GM19324 (cell line): ENCODE results near the gene NT5DC1.

Experiments
- ATAC-seq: cut with Tn5 transposase; IDR thresholded peaks from one replicate; pipeline ENCODE4 v1.9.1; 2021; ENCODE audit warnings: mild to moderate bottlenecking, moderate library complexity; ENCODE audit not compliant: unreplicated experiment, low FRiP score

NT5DC1 gene

GRCh38 chr6:116229287-116229913, 128.7 kb downstream of the NT5DC1 start:
- ATAC-seq = no peak

- no peak for ATAC-seq
These were observed 134.0 kb downstream of the NT5DC1 start for GRCh38 chr6:116234689-116235088.

GRCh38 chr6:116238083-116238482, 137.4 kb downstream of the NT5DC1 start:
- ATAC-seq = no peak

- no peak for ATAC-seq
These were observed 138.6 kb downstream of the NT5DC1 start for GRCh38 chr6:116239256-116239655.

GRCh38 chr6:116239856-116240255, 139.2 kb downstream of the NT5DC1 start:
- ATAC-seq = no peak

- no peak for ATAC-seq
These were observed 143.6 kb downstream of the NT5DC1 start for GRCh38 chr6:116244284-116244683.

GRCh38 chr6:116246089-116246488, 145.4 kb downstream of the NT5DC1 start:
- ATAC-seq = no peak

- ATAC-seq = no peak
These were observed 146.6 kb downstream of the NT5DC1 start for GRCh38 chr6:116247285-116247684.

GRCh38 chr6:116248577-116248976, 147.9 kb downstream of the NT5DC1 start:
- no peak for ATAC-seq

- ATAC-seq = no peak
These were observed 151.1 kb downstream of the NT5DC1 start for GRCh38 chr6:116251568-116252384.

GRCh38 chr6:116253188-116253504, 152.5 kb downstream of the NT5DC1 start:
- ATAC-seq = no peak

- ATAC-seq = peak; percentile 100
These were observed 153.0 kb downstream of the NT5DC1 start, which contains the start of gene TSPYL4 for GRCh38 chr6:116253505-116254296. TSS of gene TSPYL4 (minus strand) at chr6:116254075. CDS start at chr6:116254008, 67 bp downstream.

GRCh38 chr6:116254297-116255056, 153.8 kb downstream of the NT5DC1 start:
- peak; percentile 23 for ATAC-seq

GRCh38 chr6:116255246-116255800, 154.7 kb downstream of the NT5DC1 start:
- ATAC-seq = no peak

GRCh38 chr6:116256694-116257093, 156.0 kb downstream of the NT5DC1 start:
- no peak for ATAC-seq

- ATAC-seq = no peak
These were observed 157.9 kb downstream of the NT5DC1 start for GRCh38 chr6:116258520-116258919.

- no peak for ATAC-seq
These were observed 162.7 kb downstream of the NT5DC1 start for GRCh38 chr6:116263353-116263752.

- ATAC-seq = no peak
These were observed 164.6 kb downstream of the NT5DC1 start for GRCh38 chr6:116265041-116265829.

GRCh38 chr6:116266803-116267202, 166.2 kb downstream of the NT5DC1 start:
- ATAC-seq = no peak
